ENCODE data around the gene MRNIP.

MRNIP gene

DNA sequence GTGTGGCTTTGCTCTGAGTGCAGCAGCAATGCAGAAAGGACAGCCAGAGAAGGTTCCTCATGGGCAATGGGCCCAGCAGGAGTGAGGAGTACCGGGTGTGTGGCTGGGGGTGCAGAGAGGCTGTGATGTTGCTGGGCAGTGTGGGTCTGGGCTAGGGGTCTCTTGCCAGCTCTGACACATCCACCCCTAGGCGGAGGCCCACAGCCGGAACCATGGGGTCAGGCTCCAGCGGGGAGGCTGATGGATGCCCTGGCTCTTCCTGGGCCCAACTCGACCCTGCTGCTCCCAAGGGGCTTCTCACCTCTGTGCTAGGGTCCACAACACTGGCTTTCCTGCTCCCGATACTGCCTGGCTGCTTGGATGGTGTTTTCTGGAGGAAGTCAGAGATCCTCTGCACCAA, 29.2 kb upstream of the MRNIP start:
- DNase-seq (ENCODE audit: low spot score) = no peak

DNA sequence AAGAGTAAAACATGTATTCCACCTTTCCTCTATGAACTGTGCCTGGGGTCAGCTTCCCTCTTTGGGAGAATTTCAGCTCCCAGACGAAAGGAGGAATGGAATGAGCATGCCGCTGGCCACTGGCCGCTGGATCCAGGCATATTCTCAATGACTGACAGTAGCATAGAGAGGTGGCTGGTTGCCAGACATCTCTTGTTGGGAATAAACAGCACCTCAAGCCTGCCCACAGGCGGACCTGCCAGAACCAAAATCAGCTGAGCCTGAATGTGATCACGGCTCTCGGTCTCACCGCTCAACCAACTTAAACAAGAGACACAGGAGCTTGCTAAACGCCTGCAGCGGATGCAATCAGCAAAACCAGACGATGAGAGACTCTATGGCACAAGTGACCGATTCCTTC, 28.5 kb upstream of the MRNIP start:
- no peak for DNase-seq (ENCODE audit: low spot score)

GRCh38 chr5:179886190-179886911, 27.7 kb upstream of the MRNIP start:
- no peak for DNase-seq (ENCODE audit: low spot score)

DNA sequence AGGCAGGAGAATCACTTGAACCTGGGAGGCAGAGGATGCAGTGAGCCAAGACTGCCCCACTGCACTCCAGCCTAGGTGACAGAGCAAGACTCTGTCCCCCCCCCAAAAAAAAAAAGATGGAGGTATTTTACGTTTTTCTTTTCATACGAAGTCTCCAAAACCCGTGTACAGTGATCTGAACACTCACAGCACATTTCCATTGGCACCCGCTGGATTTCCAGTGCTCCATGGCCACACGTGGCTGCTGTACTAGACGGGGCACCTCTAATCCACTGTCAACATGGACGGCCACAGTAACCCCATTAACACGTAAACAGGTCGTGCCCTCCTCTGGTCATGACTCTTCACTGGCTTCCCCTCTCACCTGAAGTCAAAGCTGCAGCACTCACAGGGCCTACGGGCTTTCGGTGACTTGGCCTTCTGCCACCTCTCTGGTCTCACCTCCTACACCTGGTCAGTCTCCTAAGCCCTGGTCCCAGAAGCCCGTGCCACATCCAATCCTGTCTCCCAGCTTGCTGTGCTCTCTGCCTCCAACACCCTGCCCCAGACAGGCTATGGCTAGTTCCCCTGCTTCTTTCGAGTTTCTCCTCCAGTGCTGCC, 27.0 kb upstream of the MRNIP start:
- DNase-seq (ENCODE audit: low spot score) = no peak

DNA sequence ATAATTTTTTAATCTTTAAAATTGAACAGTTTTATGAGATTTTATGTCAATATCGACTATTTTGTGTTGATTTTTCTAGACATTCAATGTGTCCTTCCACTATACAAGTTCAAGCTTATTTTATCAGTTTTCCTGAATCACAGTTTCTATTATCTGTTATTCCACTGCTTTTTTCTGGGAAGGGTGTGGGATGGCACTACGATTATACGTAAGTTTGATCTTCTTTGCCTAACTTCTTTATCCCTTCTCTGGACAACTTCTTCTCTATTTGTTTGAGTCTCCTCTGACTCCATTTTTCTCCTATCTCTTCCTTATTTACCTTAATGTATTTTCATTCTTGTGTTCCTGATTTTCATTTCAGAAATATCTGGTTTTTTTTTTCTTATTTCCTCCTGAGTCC, 24.5 kb upstream of the MRNIP start:
- DNase-seq (ENCODE audit: low spot score) = no peak

DNA sequence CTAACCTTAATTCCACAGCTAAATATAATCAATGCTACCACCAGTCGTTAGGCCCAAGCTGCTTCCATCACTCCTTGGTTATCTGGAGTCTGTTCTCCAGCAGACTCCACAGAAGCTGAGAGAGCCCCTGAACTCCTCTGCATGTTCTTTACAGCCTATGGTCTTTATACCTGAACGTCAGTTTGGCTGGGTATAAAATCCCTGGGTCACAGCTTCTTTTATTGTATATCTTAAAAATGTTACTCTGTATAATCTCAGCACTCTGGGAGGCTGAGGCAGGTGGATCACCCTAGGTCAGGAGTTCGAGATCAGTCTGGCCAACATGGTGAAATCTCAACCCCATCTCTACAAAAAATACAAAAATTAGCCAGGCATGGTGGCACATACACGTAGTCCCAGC, 23.7 kb upstream of the MRNIP start:
- no peak for DNase-seq (ENCODE audit: low spot score)

- DNase-seq (ENCODE audit: low spot score) = no peak
Measured at GRCh38 chr5:179880848-179881590, 22.4 kb upstream of the MRNIP start.

GRCh38 chr5:179880066-179880650, 21.5 kb upstream of the MRNIP start:
- DNase-seq (ENCODE audit: low spot score) = no peak

DNA sequence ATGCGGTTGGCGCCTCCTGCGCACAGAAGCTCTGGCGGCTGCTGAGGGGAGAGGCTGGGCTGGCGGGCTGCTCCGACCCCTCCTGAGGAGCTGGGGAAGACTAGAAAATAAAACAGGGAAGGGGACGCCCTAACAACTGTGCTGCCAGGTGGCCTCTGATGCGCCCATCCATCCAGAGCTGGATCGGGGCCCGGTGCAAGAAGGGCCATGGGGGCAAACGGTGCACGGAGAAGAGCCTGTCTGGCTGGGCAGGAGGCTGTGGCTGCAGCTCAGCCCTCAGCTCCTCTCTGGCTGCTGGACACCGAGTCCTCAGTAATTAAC, 21.0 kb upstream of the MRNIP start:
- no peak for DNase-seq (ENCODE audit: low spot score)

DNA sequence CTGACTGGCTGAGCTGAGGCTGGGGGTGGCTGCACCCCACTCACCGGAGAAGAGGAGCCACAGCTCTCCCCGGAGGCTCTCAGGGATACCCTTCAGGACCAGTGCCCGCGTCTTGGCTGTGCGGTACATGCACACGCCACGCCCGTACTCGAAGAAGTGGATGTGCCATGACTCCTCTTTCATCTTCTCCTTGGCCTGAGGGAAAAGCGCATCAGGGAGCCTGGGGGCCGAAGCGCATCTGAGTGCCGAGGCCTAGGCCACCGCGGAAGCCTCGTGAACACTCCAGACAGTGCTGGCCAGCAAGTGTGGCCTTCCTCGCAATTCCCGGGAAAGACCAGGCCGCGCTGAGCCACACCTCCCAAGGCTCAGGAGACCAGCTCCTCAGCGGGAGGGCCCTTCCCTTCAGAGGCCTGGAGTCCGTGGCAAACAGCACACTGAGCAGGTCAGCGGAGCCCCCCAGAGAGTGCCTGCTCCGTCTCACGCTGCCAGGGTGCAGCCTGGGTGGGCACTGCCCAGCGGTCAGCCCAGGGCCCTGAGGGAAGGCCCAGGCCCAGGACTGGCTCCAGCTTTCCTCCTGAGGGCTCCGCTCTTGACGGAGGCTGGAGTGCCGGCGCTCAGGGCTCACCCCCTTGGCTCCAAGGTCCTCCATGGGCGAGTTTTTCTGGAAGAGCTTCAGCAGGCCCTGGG, 20.5 kb upstream of the MRNIP start:
- no peak for DNase-seq (ENCODE audit: low spot score)

GRCh38 chr5:179878222-179879002, 19.8 kb upstream of the MRNIP start:
- no peak for DNase-seq (ENCODE audit: low spot score)

DNA sequence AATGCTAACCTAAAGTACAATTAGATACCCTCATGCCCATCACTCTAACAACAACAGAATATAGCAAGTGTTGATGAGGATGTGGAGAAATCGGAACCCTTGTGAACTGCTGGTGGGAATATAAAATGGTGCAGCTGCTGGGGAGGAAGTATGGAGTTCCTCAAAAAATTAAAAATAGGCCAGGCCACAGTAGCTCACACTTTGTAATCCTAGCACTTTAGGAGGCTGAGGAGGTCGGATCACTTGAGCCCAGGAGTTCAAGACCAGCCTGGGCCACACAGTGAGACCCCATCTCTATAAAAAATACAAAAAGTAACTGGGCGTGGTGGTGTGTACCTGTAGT, 18.0 kb upstream of the MRNIP start:
- no peak for DNase-seq (ENCODE audit: low spot score)

- no peak for DNase-seq (ENCODE audit: low spot score)
Measured at GRCh38 chr5:179875741-179876609, 17.4 kb upstream of the MRNIP start.

DNA sequence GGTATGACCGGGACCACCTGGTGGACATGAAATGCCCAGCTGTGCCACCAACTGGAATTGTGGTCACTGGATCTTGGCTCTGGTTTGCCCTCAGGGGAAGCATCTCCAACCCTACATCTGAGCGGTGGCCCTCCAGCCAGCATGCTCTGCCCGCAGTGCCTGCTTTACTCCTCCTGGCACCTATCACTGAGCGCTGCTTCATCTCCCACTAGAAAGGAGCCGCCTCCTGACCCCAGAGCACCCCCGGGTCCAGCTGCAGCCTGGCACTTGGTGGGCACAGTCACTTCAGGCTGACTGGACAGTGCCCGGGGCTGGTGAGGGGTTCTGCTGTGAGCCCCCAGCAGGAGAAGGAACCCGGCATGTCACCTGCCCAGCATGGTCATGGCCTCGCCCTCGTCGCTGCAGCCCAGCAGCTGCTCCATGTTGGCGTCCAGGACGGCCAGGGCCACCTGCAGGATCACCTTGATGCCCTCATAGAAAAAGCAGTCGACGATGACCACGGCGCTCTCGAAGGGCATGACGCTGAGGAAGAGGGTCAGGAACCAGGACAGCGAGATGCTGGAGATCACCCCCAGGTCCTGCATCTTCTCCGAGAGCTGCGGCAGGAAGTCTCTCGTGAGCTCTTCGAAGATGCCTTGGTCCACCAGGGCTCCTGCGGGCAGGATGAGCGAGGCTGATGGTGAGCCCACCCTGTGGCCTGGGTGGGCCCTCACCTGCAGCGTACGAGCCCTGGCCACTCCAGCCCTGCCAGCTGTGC, 16.1 kb upstream of the MRNIP start:
- no peak for DNase-seq (ENCODE audit: low spot score)

GRCh38 chr5:179874136-179874535, 15.5 kb upstream of the MRNIP start:
- DNase-seq (ENCODE audit: low spot score) = no peak

GRCh38 chr5:179873588-179874110, 15.0 kb upstream of the MRNIP start:
- DNase-seq (ENCODE audit: low spot score) = no peak

- DNase-seq (ENCODE audit: low spot score) = no peak
Measured at GRCh38 chr5:179872828-179873575, 14.4 kb upstream of the MRNIP start.

GRCh38 chr5:179872055-179872827, 13.6 kb upstream of the MRNIP start:
- no peak for DNase-seq (ENCODE audit: low spot score)
